Tibial nerve (tissue), 4 donors: ENCODE results near the gene DLG1. TPM values are rescaled to one million over a fixed set of nuclear protein-coding genes. Genes with fewer than 3 reads are reported as not detected.

Experiments
- DNase-seq, 2 donors: peaks; one replicate each; pipeline ENCODE4 v3.0.0-alpha.2; 2019; ENCODE audit warnings: low spot score in 2 of 2
- H3K27ac ChIP-seq, 4 donors: fragments of 200-600 bp; sonication (generic) in 3 of 4; one replicate each; pipeline ENCODE4 v1.5.1; 2017 to 2019; ENCODE audit warnings: mild to moderate bottlenecking in 1 of 4
- H3K27me3 ChIP-seq, 2 donors: fragments of 200-600 bp; sonication (generic) in 1 of 2; one replicate each; pipeline versions ENCODE4 v1.5.1 to v1.6.0; 2017 to 2019
- H3K36me3 ChIP-seq, 3 donors: fragments of 200-600 bp; sonication (generic); one replicate each; pipeline ENCODE4 v1.5.1; 2018 to 2019
- H3K4me1 ChIP-seq, 4 donors: fragments of 200-600 bp; sonication (generic) in 3 of 4; one replicate each; pipeline ENCODE4 v1.5.1; 2017 to 2019
- H3K4me3 ChIP-seq, 4 donors: fragments of 200-600 bp; sonication (generic) in 3 of 4; one replicate each; pipeline ENCODE4 v1.5.1; 2017 to 2019; ENCODE audit warnings: mild to moderate bottlenecking in 1 of 4, moderate library complexity in 1 of 4
- H3K9me3 ChIP-seq, 4 donors: fragments of 200-600 bp; sonication (generic) in 3 of 4; one replicate each; pipeline ENCODE4 v1.5.1; 2017 to 2019
- CTCF ChIP-seq, 5 experiments: fragments of 200-600 bp in 3 of 5; fragments of 450-650 bp in 2 of 5; sonication (generic) in 3 of 5; IDR thresholded peaks; one replicate each; pipeline ENCODE4 v1.5.1; 2016 to 2019; ENCODE audit warnings: antibody characterized with exemption in 5 of 5, mild to moderate bottlenecking in 3 of 5, moderate library complexity in 2 of 5
- EP300 ChIP-seq, 2 donors: sonication (generic); formaldehyde crosslinking; IDR thresholded peaks; one replicate each; pipeline ENCODE4 v1.6.1; 2017; ENCODE audit warnings: antibody characterized with exemption in 2 of 2, mild to moderate bottlenecking in 1 of 2
- POLR2A ChIP-seq, 2 donors: fragments of 450-650 bp; IDR thresholded peaks; one replicate each; pipeline ENCODE4 v1.6.1; 2017; ENCODE audit warnings: antibody characterized with exemption in 2 of 2, mild to moderate bottlenecking in 2 of 2, moderate library complexity in 2 of 2
- WGBS, 2 donors: methylation state at CpG; one replicate each; pipeline ENCODE4 v1.1.5; 2018; 5-methylcytosine and 5-hydroxymethylcytosine counted together
- small RNA-seq: library from RNA; depleted of rRNA; stranded (forward); fragments of <200 nt; gene quantifications from one replicate; pipeline ENCODE3, GENCODE V24; 2016
- total RNA-seq, 4 donors: library from RNA; depleted of rRNA; stranded (reverse); fragments of >200 nt; gene quantifications; one replicate each; pipeline ENCODE4 v1.1.0, GENCODE V29; 2016

Gene DLG1
- total RNA-seq, 4 donors from 2014 or later, result 49.2 to 94.0 (median 71.1) TPM

GRCh38 chr3:196995027-196995426, 303.4 kb downstream of the DLG1 start:
- no peak overlapping the region for H3K4me3 ChIP-seq
- H3K36me3 ChIP-seq, result no peaks in the 10 kb centered on the region
- peaks cover 0 to 3% (median 0%) of the 10 kb centered on the region in 4 donors for H3K9me3 ChIP-seq
- H3K4me1 ChIP-seq, result no peaks in the 10 kb centered on the region
- TF ChIP-seq EP300 (IDR thresholded peaks at IDR 0.05) (no peak), POLR2A (IDR thresholded peaks at IDR 0.05) (no peak), CTCF (IDR thresholded peaks at IDR 0.05) (no peak)
- H3K27me3 ChIP-seq, result no peaks in the 10 kb centered on the region
- WGBS, 2 donors, result 93 to 95% methylated on average over 18 to 19 of the region's 19 CpGs
- H3K27ac ChIP-seq, result no peak overlapping the region
- DNase-seq, result no peak

- WGBS, 2 donors, result 43 to 63% methylated on average over 15 to 16 of the region's 16 CpGs
- Histone ChIP-seq H3K27ac (no peak overlapping the region), H3K9me3 (no peaks in the 10 kb centered on the region), H3K4me3 (no peak overlapping the region), H3K36me3 (no peaks in the 10 kb centered on the region), H3K27me3 (no peaks in the 10 kb centered on the region), H3K4me1 (no peaks in the 10 kb centered on the region)
- DNase-seq, result no peak
- no peak for TF ChIP-seq POLR2A (IDR thresholded peaks at IDR 0.05)
- no peak for TF ChIP-seq CTCF (IDR thresholded peaks at IDR 0.05)
- TF ChIP-seq EP300 (IDR thresholded peaks at IDR 0.05), result no peak
Measured at GRCh38 chr3:196994056-196994455, 304.4 kb downstream of the DLG1 start.

Small RNA genes lying within 50 kb of the gene (small RNA-seq; reads per million reads assigned to genes)
- gene MIR4797, result not detected
